Kidney epithelial cell (primary cell): ENCODE measurements around the gene ISM1. TPM values are rescaled to one million over a fixed set of nuclear protein-coding genes. Genes with fewer than 3 reads are reported as not detected.

ENCODE experiments used
- DNase-seq: peaks from one replicate; pipeline ENCODE4 v3.0.0-alpha.2; 2010; ENCODE audit warnings: low read depth
- H3K27me3 ChIP-seq: 2 replicates; pipeline ENCODE4 v1.6.0; 2011; ENCODE audit warnings: low read length; ENCODE audit not compliant: control insufficient read depth, insufficient read depth
- H3K36me3 ChIP-seq: 2 replicates; pipeline ENCODE4 v1.5.1; 2011; ENCODE audit warnings: low read length; ENCODE audit not compliant: control insufficient read depth, insufficient read depth
- H3K4me3 ChIP-seq: 2 replicates; pipeline ENCODE4 v1.5.1; 2011; ENCODE audit warnings: low read depth, mild to moderate bottlenecking, control low read depth, low read length
- CTCF ChIP-seq: IDR thresholded peaks from 2 replicates; pipeline ENCODE4 v1.5.1; 2011; ENCODE audit warnings: mild to moderate bottlenecking, moderate library complexity, low read length, control low read depth, inconsistent platforms; ENCODE audit not compliant: insufficient read depth, poor library complexity, severe bottlenecking
- total RNA-seq: library from RNA; depleted of rRNA; stranded (reverse); fragments of >200 nt; gene quantifications from 2 replicates; pipeline ENCODE4 v1.2.3, GENCODE V29; 2015

ISM1 gene
- total RNA-seq, 1 donor from 2014 or later: not detected

GRCh38 chr20:13322621-13323020, 101.5 kb downstream of the ISM1 start:
- no peak for TF ChIP-seq CTCF
- H3K27me3 ChIP-seq: no peaks in the 10 kb centered on the region
- H3K36me3 ChIP-seq: no peaks in the 10 kb centered on the region
- no peak overlapping the region for H3K4me3 ChIP-seq
- no peak for DNase-seq

- DNase-seq: no peak
- no peaks in the 10 kb centered on the region for H3K27me3 ChIP-seq
- H3K4me3 ChIP-seq: no peak overlapping the region
- H3K36me3 ChIP-seq: no peaks in the 10 kb centered on the region
- TF ChIP-seq CTCF: peak; percentile 75
These were observed 104.0 kb downstream of the ISM1 start for GRCh38 chr20:13325033-13325432.

- H3K4me3 ChIP-seq: no peak overlapping the region
- DNase-seq: no peak
- no peaks in the 10 kb centered on the region for H3K27me3 ChIP-seq
- no peaks in the 10 kb centered on the region for H3K36me3 ChIP-seq
- TF ChIP-seq CTCF: no peak
These were observed 104.8 kb downstream of the ISM1 start for GRCh38 chr20:13325796-13326340.

GRCh38 chr20:13331536-13331935, 110.5 kb downstream of the ISM1 start:
- H3K4me3 ChIP-seq: no peak overlapping the region
- peak; percentile 45 for DNase-seq

GRCh38 chr20:13333036-13333435, 112.0 kb downstream of the ISM1 start:
- Histone ChIP-seq H3K36me3 (no peaks in the 10 kb centered on the region), H3K27me3 (no peaks in the 10 kb centered on the region), H3K4me3 (no peak overlapping the region)
- TF ChIP-seq CTCF: no peak
- peak; percentile 44 for DNase-seq

More at GRCh38 chr20:13331536-13331935, 110.5 kb downstream of the ISM1 start:
- no peak for TF ChIP-seq CTCF
- Histone ChIP-seq H3K27me3 (no peaks in the 10 kb centered on the region), H3K36me3 (no peaks in the 10 kb centered on the region)

GRCh38 chr20:13333793-13334192, 112.7 kb downstream of the ISM1 start:
- Histone ChIP-seq H3K27me3 (no peaks in the 10 kb centered on the region), H3K36me3 (no peaks in the 10 kb centered on the region), H3K4me3 (no peak overlapping the region)
- no peak for TF ChIP-seq CTCF
- no peak for DNase-seq
